ENCODE results near the gene ARHGEF17.

- no peak for TF ChIP-seq BRCA1 (IDR thresholded peaks at IDR 0.05; ENCODE audit: low read depth, low read length)
- no peak for TF ChIP-seq HDAC2 (IDR thresholded peaks at IDR 0.05; ENCODE audit: borderline replicate concordance in 1 of 2, low read depth in 2 of 2, low read length in 2 of 2)
- TF ChIP-seq RBBP5 (IDR thresholded peaks at IDR 0.05; ENCODE audit: borderline replicate concordance, low read depth, low read length), result no peak
- no peak for TF ChIP-seq CTCF (IDR thresholded peaks at IDR 0.05; ENCODE audit: control extremely low read depth in 1 of 3, insufficient read depth in 1 of 3, low read depth in 1 of 3, low read length in 3 of 3)
- TF ChIP-seq MAX (IDR thresholded peaks at IDR 0.05), result no peak
- TF ChIP-seq POLR2AphosphoS5 (IDR thresholded peaks at IDR 0.05; ENCODE audit: low read depth, low read length), result no peak
- TF ChIP-seq EZH2 (IDR thresholded peaks at IDR 0.05; ENCODE audit: low read depth, low read length, severe bottlenecking), result no peak
Measured at GRCh38 chr11:73389134-73389525, 81.1 kb downstream of the ARHGEF17 start.

Measured in H1 (cell line).